T-helper 2 cell treated with Interferon-gamma antibody and Interleukin-4, amounts not matched to agents 5 μg/mL and 100 μg/mL, for 36 hours (primary cell): Measurements from ENCODE around the gene C11orf58.

ENCODE experiments used
- DNase-seq: peaks from one replicate; pipeline ENCODE4 v3.0.0; 2021; ENCODE audit warnings: low spot score
- H3K27ac Mint-ChIP-seq: one replicate; pipeline ENCODE4 v1.8.0; 2021; ENCODE audit warnings: mild to moderate bottlenecking, mixed read lengths
- H3K27me3 Mint-ChIP-seq: one replicate; pipeline ENCODE4 v1.8.0; 2021; ENCODE audit warnings: low read depth, mixed read lengths
- H3K36me3 Mint-ChIP-seq: one replicate; pipeline ENCODE4 v1.8.0; 2021; ENCODE audit warnings: low read depth, mixed read lengths
- H3K4me1 Mint-ChIP-seq: one replicate; pipeline ENCODE4 v1.8.0; 2021; ENCODE audit warnings: low read depth, mixed read lengths
- H3K4me3 Mint-ChIP-seq: one replicate; pipeline ENCODE4 v1.8.0; 2022; ENCODE audit warnings: mild to moderate bottlenecking, moderate library complexity, mixed read lengths
- H3K9me3 Mint-ChIP-seq: one replicate; pipeline ENCODE4 v1.8.0; 2021; ENCODE audit warnings: mixed read lengths

C11orf58 gene

DNA sequence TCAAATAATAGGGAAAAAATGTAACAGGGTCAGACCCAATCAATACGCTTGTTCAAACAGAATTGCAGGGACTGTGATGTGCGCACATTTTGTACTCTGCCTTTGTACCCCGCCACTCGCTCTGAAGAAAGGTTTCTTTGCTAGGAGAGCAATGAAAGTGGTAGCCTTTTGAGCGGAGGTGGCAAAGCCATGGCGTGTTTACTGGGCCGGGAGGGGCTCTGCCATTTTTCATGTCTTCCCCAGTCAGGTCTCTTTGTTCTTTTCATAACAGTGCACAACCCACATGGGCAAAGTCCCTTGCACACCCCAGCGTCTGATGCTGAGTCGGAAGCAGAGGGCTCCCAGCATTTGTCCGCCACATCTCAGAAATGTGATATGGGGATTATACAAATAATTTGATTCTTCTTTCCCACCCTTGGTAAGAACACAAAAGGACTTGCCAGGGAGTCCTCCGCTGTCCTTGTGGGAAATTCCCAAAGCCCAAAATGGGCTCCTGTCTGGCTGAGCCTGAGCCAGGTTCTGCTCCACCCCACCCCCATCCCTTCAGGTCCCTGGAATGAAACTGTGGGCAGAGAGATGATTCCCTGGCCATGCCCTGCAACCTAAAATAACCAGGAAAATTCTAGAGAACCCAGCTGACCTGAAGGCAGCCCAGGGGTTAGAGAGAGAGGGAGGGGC lies 36.6 kb downstream of the C11orf58 start:
- no peaks in the 10 kb centered on the region for H3K27me3 Mint-ChIP-seq
- H3K4me1 Mint-ChIP-seq = no peaks in the 10 kb centered on the region
- no peak overlapping the region for H3K4me3 Mint-ChIP-seq
- DNase-seq = no peak
- no peaks in the 10 kb centered on the region for H3K36me3 Mint-ChIP-seq
- H3K9me3 Mint-ChIP-seq = no peaks in the 10 kb centered on the region
- no peak overlapping the region for H3K27ac Mint-ChIP-seq

- no peak overlapping the region for H3K4me3 Mint-ChIP-seq
- H3K36me3 Mint-ChIP-seq = no peaks in the 10 kb centered on the region
- H3K4me1 Mint-ChIP-seq = no peaks in the 10 kb centered on the region
- H3K27ac Mint-ChIP-seq = no peak overlapping the region
- DNase-seq = no peak
- no peaks in the 10 kb centered on the region for H3K9me3 Mint-ChIP-seq
- H3K27me3 Mint-ChIP-seq = no peaks in the 10 kb centered on the region
These were observed 37.3 kb downstream of the C11orf58 start for GRCh38 chr11:16775614-16776283.

GRCh38 chr11:16776711-16777612 lies 38.5 kb downstream of the C11orf58 start:
- no peaks in the 10 kb centered on the region for H3K27me3 Mint-ChIP-seq
- no peak for DNase-seq
- no peaks in the 10 kb centered on the region for H3K4me1 Mint-ChIP-seq
- no peak overlapping the region for H3K27ac Mint-ChIP-seq
- H3K4me3 Mint-ChIP-seq = no peak overlapping the region
- no peaks in the 10 kb centered on the region for H3K36me3 Mint-ChIP-seq
- no peaks in the 10 kb centered on the region for H3K9me3 Mint-ChIP-seq

- no peak for DNase-seq
- no peaks in the 10 kb centered on the region for H3K36me3 Mint-ChIP-seq
- no peaks in the 10 kb centered on the region for H3K27me3 Mint-ChIP-seq
- H3K27ac Mint-ChIP-seq = no peak overlapping the region
- H3K9me3 Mint-ChIP-seq = no peaks in the 10 kb centered on the region
- no peaks in the 10 kb centered on the region for H3K4me1 Mint-ChIP-seq
- no peak overlapping the region for H3K4me3 Mint-ChIP-seq
These were observed 39.1 kb downstream of the C11orf58 start for GRCh38 chr11:16777613-16777975.

DNA sequence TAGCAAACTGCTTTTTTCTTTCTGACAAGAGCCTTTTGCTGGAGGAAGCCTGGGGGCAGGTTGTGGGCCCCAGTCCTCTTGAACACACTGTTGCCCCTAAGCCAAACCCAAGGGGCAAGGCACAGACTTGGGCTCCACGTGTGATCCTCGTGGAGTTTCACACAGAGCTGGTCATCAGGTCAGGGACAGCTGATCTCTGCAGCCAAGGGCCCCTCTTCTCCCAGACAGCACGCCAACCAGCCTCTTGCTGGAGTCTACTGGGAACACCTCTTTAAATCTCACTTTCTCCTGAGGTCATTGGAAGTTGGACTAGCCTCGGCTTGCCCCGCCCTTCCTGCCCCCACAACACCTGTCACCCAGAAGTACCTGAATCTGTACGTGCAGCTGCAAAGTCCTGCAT lies 39.8 kb downstream of the C11orf58 start:
- Mint-ChIP-seq H3K27ac (no peak overlapping the region), H3K9me3 (no peaks in the 10 kb centered on the region), H3K27me3 (no peaks in the 10 kb centered on the region), H3K36me3 (no peaks in the 10 kb centered on the region), H3K4me3 (no peak overlapping the region), H3K4me1 (no peaks in the 10 kb centered on the region)
- DNase-seq = no peak

- no peaks in the 10 kb centered on the region for H3K36me3 Mint-ChIP-seq
- H3K9me3 Mint-ChIP-seq = no peaks in the 10 kb centered on the region
- no peaks in the 10 kb centered on the region for H3K27me3 Mint-ChIP-seq
- H3K4me1 Mint-ChIP-seq = no peaks in the 10 kb centered on the region
- H3K4me3 Mint-ChIP-seq = no peak overlapping the region
- DNase-seq = no peak
- no peak overlapping the region for H3K27ac Mint-ChIP-seq
These were observed 40.4 kb downstream of the C11orf58 start for GRCh38 chr11:16778876-16779275.

- DNase-seq = no peak
- H3K9me3 Mint-ChIP-seq = no peaks in the 10 kb centered on the region
- no peak overlapping the region for H3K4me3 Mint-ChIP-seq
- H3K4me1 Mint-ChIP-seq = no peaks in the 10 kb centered on the region
- no peak overlapping the region for H3K27ac Mint-ChIP-seq
- H3K27me3 Mint-ChIP-seq = no peaks in the 10 kb centered on the region
- no peaks in the 10 kb centered on the region for H3K36me3 Mint-ChIP-seq
These were observed 41.0 kb downstream of the C11orf58 start for GRCh38 chr11:16779436-16779835.

GRCh38 chr11:16780146-16780545 lies 41.7 kb downstream of the C11orf58 start:
- DNase-seq = no peak
- H3K36me3 Mint-ChIP-seq = no peaks in the 10 kb centered on the region
- H3K4me1 Mint-ChIP-seq = no peaks in the 10 kb centered on the region
- H3K4me3 Mint-ChIP-seq = no peak overlapping the region
- no peaks in the 10 kb centered on the region for H3K27me3 Mint-ChIP-seq
- no peaks in the 10 kb centered on the region for H3K9me3 Mint-ChIP-seq
- no peak overlapping the region for H3K27ac Mint-ChIP-seq

- no peak overlapping the region for H3K4me3 Mint-ChIP-seq
These were observed 42.5 kb downstream of the C11orf58 start for GRCh38 chr11:16780698-16781550.

GRCh38 chr11:16781936-16782919 lies 43.8 kb downstream of the C11orf58 start:
- H3K27ac Mint-ChIP-seq = no peak overlapping the region
- no peak for DNase-seq
- H3K9me3 Mint-ChIP-seq = no peaks in the 10 kb centered on the region
- H3K36me3 Mint-ChIP-seq = no peaks in the 10 kb centered on the region
- no peaks in the 10 kb centered on the region for H3K4me1 Mint-ChIP-seq
- H3K4me3 Mint-ChIP-seq = no peak overlapping the region
- H3K27me3 Mint-ChIP-seq = no peaks in the 10 kb centered on the region

More at GRCh38 chr11:16780698-16781550, 42.5 kb downstream of the C11orf58 start:
- DNase-seq = no peak
- H3K27ac Mint-ChIP-seq = no peak overlapping the region
- H3K36me3 Mint-ChIP-seq = no peaks in the 10 kb centered on the region
- H3K9me3 Mint-ChIP-seq = no peaks in the 10 kb centered on the region
- H3K27me3 Mint-ChIP-seq = no peaks in the 10 kb centered on the region
- H3K4me1 Mint-ChIP-seq = no peaks in the 10 kb centered on the region

GRCh38 chr11:16783321-16783801 lies 44.9 kb downstream of the C11orf58 start:
- no peaks in the 10 kb centered on the region for H3K27me3 Mint-ChIP-seq
- H3K9me3 Mint-ChIP-seq = no peaks in the 10 kb centered on the region
- H3K27ac Mint-ChIP-seq = no peak overlapping the region
- no peak overlapping the region for H3K4me3 Mint-ChIP-seq
- no peaks in the 10 kb centered on the region for H3K36me3 Mint-ChIP-seq
- DNase-seq = no peak
- H3K4me1 Mint-ChIP-seq = no peaks in the 10 kb centered on the region

- no peaks in the 10 kb centered on the region for H3K4me1 Mint-ChIP-seq
- no peak for DNase-seq
- no peaks in the 10 kb centered on the region for H3K9me3 Mint-ChIP-seq
- no peaks in the 10 kb centered on the region for H3K36me3 Mint-ChIP-seq
- H3K27me3 Mint-ChIP-seq = no peaks in the 10 kb centered on the region
- H3K4me3 Mint-ChIP-seq = no peak overlapping the region
- no peak overlapping the region for H3K27ac Mint-ChIP-seq
These were observed 45.6 kb downstream of the C11orf58 start for GRCh38 chr11:16784097-16784496.
